WERI-Rb-1 (cell line): Measurements from ENCODE around the gene PF4V1.

Source experiments
- DNase-seq: peaks from one replicate; pipeline ENCODE4 v3.0.0-alpha.2; 2020
- H3K27ac ChIP-seq: fragments of 250-450 bp; sonication (Bioruptor Pico); 2 replicates; pipeline ENCODE4 v1.5.1; 2020; ENCODE audit warnings: mild to moderate bottlenecking, moderate library complexity
- H3K27me3 ChIP-seq: fragments of 250-450 bp; sonication (Bioruptor Pico); 2 replicates; pipeline ENCODE4 v1.5.1; 2021; ENCODE audit warnings: mild to moderate bottlenecking, low read depth, moderate library complexity; ENCODE audit not compliant: insufficient read depth, severe bottlenecking
- H3K36me3 ChIP-seq: fragments of 250-450 bp; sonication (Bioruptor Pico); 2 replicates; pipeline ENCODE4 v1.5.1; 2020; ENCODE audit warnings: mild to moderate bottlenecking, moderate library complexity
- H3K4me3 ChIP-seq: 2 replicates; pipeline ENCODE4 v1.5.1; 2011; ENCODE audit warnings: low read depth, mild to moderate bottlenecking, control low read depth, low read length
- H3K9me3 ChIP-seq: fragments of 250-450 bp; sonication (Bioruptor Pico); 2 replicates; pipeline ENCODE4 v1.5.1; 2021; ENCODE audit warnings: mild to moderate bottlenecking, moderate library complexity; ENCODE audit not compliant: severe bottlenecking
- CTCF ChIP-seq: IDR thresholded peaks from 2 replicates; pipeline ENCODE4 v1.5.1; 2011; ENCODE audit warnings: low read depth, mild to moderate bottlenecking, control low read depth, inconsistent platforms, low read length

PF4V1 gene

GRCh38 chr4:73891326-73891725, 38.2 kb downstream of the PF4V1 start:
- TF ChIP-seq CTCF, result no peak
- no peak overlapping the region for H3K4me3 ChIP-seq
- H3K27ac ChIP-seq, result no peak overlapping the region
- H3K9me3 ChIP-seq, result no peaks in the 10 kb centered on the region
- DNase-seq, result no peak
- no peaks in the 10 kb centered on the region for H3K36me3 ChIP-seq
- no peaks in the 10 kb centered on the region for H3K27me3 ChIP-seq

GRCh38 chr4:73891739-73892405, 38.8 kb downstream of the PF4V1 start:
- no peak for DNase-seq
- Histone ChIP-seq H3K4me3 (no peak overlapping the region), H3K27me3 (no peaks in the 10 kb centered on the region), H3K27ac (no peak overlapping the region), H3K36me3 (no peaks in the 10 kb centered on the region), H3K9me3 (no peaks in the 10 kb centered on the region)
- no peak for TF ChIP-seq CTCF

GRCh38 chr4:73892966-73893365, 39.9 kb downstream of the PF4V1 start:
- H3K36me3 ChIP-seq, result no peaks in the 10 kb centered on the region

GRCh38 chr4:73894001-73894400, 40.9 kb downstream of the PF4V1 start:
- Histone ChIP-seq H3K27ac (no peak overlapping the region), H3K36me3 (no peaks in the 10 kb centered on the region), H3K9me3 (no peaks in the 10 kb centered on the region), H3K27me3 (no peaks in the 10 kb centered on the region), H3K4me3 (no peak overlapping the region)
- no peak for TF ChIP-seq CTCF
- DNase-seq, result no peak

More at GRCh38 chr4:73892966-73893365, 39.9 kb downstream of the PF4V1 start:
- no peak for DNase-seq
- H3K27ac ChIP-seq, result no peak overlapping the region
- H3K27me3 ChIP-seq, result no peaks in the 10 kb centered on the region
- H3K9me3 ChIP-seq, result no peaks in the 10 kb centered on the region
- no peak for TF ChIP-seq CTCF
- H3K4me3 ChIP-seq, result no peak overlapping the region

GRCh38 chr4:73895201-73896175, 42.4 kb downstream of the PF4V1 start:
- Histone ChIP-seq H3K36me3 (no peaks in the 10 kb centered on the region), H3K9me3 (no peaks in the 10 kb centered on the region), H3K27me3 (no peaks in the 10 kb centered on the region), H3K4me3 (no peak overlapping the region), H3K27ac (no peak overlapping the region)
- DNase-seq, result no peak
- TF ChIP-seq CTCF, result no peak
